NCI-H146 (cell line): ENCODE results near the gene MS4A15.
"Not testable (repeated sequence)": the region's sequence is repeated elsewhere in the genome, so short reads cannot be mapped to it uniquely, and the experiment has no call there.

Experiments used
- DNase-seq: peaks from one replicate; lab custom pipeline; 2025; lab: John Stamatoyannopoulos, UW

The MS4A15 gene

GRCh38 chr11:60809249-60809648, 52.6 kb downstream of the MS4A15 start:
- DNase-seq, result no peak

- no peak for DNase-seq
These were observed 53.0 kb downstream of the MS4A15 start for GRCh38 chr11:60809691-60810090.

GRCh38 chr11:60810151-60810550, 53.5 kb downstream of the MS4A15 start:
- DNase-seq, result no peak

- DNase-seq, result peak; percentile 34
These were observed 53.9 kb downstream of the MS4A15 start for GRCh38 chr11:60810569-60810968.

GRCh38 chr11:60813324-60813723, 56.7 kb downstream of the MS4A15 start:
- DNase-seq, result no peak

GRCh38 chr11:60814112-60814511, 57.4 kb downstream of the MS4A15 start:
- no peak for DNase-seq

- DNase-seq, result no peak
These were observed 60.0 kb downstream of the MS4A15 start for GRCh38 chr11:60816590-60817157.

GRCh38 chr11:60818057-60818456, 61.4 kb downstream of the MS4A15 start:
- DNase-seq, result no peak

GRCh38 chr11:60821827-60822599, 65.3 kb downstream of the MS4A15 start:
- DNase-seq, result no peak

- not testable (repeated sequence) for DNase-seq
These were observed 67.2 kb downstream of the MS4A15 start for GRCh38 chr11:60823745-60824306.

- no peak for DNase-seq
These were observed 68.5 kb downstream of the MS4A15 start for GRCh38 chr11:60825118-60825517.

GRCh38 chr11:60825790-60826189, 69.1 kb downstream of the MS4A15 start:
- no peak for DNase-seq
